ENCODE results near the gene DNAJC4. TPM values are rescaled to one million over a fixed set of nuclear protein-coding genes. Genes with fewer than 3 reads are reported as not detected.

Gene DNAJC4
- total RNA-seq, 1 experiment from 2014 or later = 24.2 TPM

DNA sequence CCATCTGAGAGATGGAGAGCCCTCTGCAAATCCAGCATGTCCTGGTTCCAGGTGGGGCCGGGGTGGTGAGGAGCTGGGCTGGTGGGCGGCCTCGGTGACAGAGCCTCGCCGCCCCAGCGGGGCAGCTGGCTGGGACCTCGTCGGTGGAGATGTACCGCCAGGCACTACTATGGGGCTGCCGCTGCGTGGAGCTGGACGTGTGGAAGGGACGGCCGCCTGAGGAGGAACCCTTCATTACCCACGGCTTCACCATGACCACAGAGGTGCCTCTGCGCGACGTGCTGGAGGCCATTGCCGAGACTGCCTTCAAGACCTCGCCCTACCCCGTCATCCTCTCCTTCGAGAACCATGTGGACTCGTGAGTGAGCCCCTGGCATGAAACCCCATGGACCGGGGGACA, 28.0 kb downstream of the DNAJC4 start:
- Histone ChIP-seq H2BK120ac (ENCODE audit: low read depth, low read length, poor library complexity, severe bottlenecking) (no peak overlapping the region), H3K56ac (ENCODE audit: insufficient read length, low read depth, low read length) (no peak overlapping the region), H4K91ac (ENCODE audit: insufficient read length, low read depth, low read length) (no peak overlapping the region), H3K4me2 (ENCODE audit: insufficient read depth, insufficient read length, low read length) (no peak overlapping the region), H3K9ac (ENCODE audit: extremely low read depth, insufficient read length, low read length) (no peak overlapping the region), H2BK5ac (ENCODE audit: insufficient read length, low read length) (no peak overlapping the region), H3K18ac (ENCODE audit: insufficient read length, low read depth, low read length) (no peak overlapping the region), H2BK20ac (ENCODE audit: low read depth, low read length, poor library complexity, severe bottlenecking) (no peak overlapping the region), H3T11ph (ENCODE audit: low read length) (no peak overlapping the region), H2AFZ (ENCODE audit: low read length) (no peak overlapping the region), H3K27me3 (ENCODE audit: insufficient read depth, low read length) (no peaks in the 10 kb centered on the region), H3K79me2 (ENCODE audit: insufficient read depth, low read length) (no peaks in the 10 kb centered on the region), H3K27ac (ENCODE audit: insufficient read length, low read depth, low read length) (no peak overlapping the region), H3K9me3 (ENCODE audit: control insufficient read depth, low read depth, low read length) (no peaks in the 10 kb centered on the region), H2AK5ac (ENCODE audit: insufficient read length, low read length) (no peak overlapping the region), H4K8ac (replicated peaks; ENCODE audit: insufficient read length, low read depth, low read length) (no peak overlapping the region), H4K20me1 (ENCODE audit: control insufficient read depth, insufficient read depth, insufficient read length) (no peaks in the 10 kb centered on the region), H3K4ac (ENCODE audit: low read depth, low read length) (no peak overlapping the region), H3K14ac (ENCODE audit: insufficient read depth, low read length) (no peak overlapping the region), H2BK15ac (ENCODE audit: low read depth, low read length) (no peak overlapping the region), H2BK12ac (ENCODE audit: insufficient read length, low read depth, low read length) (no peak overlapping the region), H3K23me2 (ENCODE audit: insufficient read length, low read depth, low read length, poor library complexity, severe bottlenecking) (no peaks in the 10 kb centered on the region), H3K23ac (ENCODE audit: insufficient read length, low read depth, low read length) (no peak overlapping the region), H4K5ac (ENCODE audit: insufficient read length, low read depth, low read length) (no peak overlapping the region), H3K79me1 (ENCODE audit: insufficient read depth, low read depth, low read length, poor library complexity, severe bottlenecking) (no peaks in the 10 kb centered on the region), H3K4me1 (ENCODE audit: insufficient read depth, low read length) (no peaks in the 10 kb centered on the region)
- WGBS (ENCODE audit: extremely low coverage, insufficient read length, low lambda C conversion rate) = no CpG with 5 or more reads among the region's 24 CpGs
- Mint-ChIP-seq H3K27me3 (ENCODE audit: low read depth) (no peaks in the 10 kb centered on the region), H3K27ac (peak overlapping the region in 1 of 3 experiments; percentile 31; a peak in 1 of 7 replicates), H3K4me3 (no peak overlapping the region), H3K36me3 (ENCODE audit: insufficient read depth in 1 of 3, low read depth in 3 of 3) (peaks cover 50 to 85% (median 72%) of the 10 kb centered on the region in 3 experiments), H3K4me1 (peaks cover under 1 to 7% of the 10 kb centered on the region in 2 experiments), H3K9me3 (no peaks in the 10 kb centered on the region)
- TF ChIP-seq, protein P1, sequence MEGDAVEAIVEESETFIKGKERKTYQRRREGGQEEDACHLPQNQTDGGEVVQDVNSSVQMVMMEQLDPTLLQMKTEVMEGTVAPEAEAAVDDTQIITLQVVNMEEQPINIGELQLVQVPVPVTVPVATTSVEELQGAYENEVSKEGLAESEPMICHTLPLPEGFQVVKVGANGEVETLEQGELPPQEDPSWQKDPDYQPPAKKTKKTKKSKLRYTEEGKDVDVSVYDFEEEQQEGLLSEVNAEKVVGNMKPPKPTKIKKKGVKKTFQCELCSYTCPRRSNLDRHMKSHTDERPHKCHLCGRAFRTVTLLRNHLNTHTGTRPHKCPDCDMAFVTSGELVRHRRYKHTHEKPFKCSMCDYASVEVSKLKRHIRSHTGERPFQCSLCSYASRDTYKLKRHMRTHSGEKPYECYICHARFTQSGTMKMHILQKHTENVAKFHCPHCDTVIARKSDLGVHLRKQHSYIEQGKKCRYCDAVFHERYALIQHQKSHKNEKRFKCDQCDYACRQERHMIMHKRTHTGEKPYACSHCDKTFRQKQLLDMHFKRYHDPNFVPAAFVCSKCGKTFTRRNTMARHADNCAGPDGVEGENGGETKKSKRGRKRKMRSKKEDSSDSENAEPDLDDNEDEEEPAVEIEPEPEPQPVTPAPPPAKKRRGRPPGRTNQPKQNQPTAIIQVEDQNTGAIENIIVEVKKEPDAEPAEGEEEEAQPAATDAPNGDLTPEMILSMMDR (conservative IDR thresholded peaks at IDR 0.05) = no peak
- DNase-seq = no peak

Measured in H9 (cell line).